Measurements from ENCODE around the gene USP44. TPM values are rescaled to one million over a fixed set of nuclear protein-coding genes. Genes with fewer than 3 reads are reported as not detected.
"Not testable (repeated sequence)": the region's sequence is repeated elsewhere in the genome, so short reads cannot be mapped to it uniquely, and the experiment has no call there.

USP44 gene
- total RNA-seq, 1 donor from 2014 or later, result 2.1 TPM

DNA sequence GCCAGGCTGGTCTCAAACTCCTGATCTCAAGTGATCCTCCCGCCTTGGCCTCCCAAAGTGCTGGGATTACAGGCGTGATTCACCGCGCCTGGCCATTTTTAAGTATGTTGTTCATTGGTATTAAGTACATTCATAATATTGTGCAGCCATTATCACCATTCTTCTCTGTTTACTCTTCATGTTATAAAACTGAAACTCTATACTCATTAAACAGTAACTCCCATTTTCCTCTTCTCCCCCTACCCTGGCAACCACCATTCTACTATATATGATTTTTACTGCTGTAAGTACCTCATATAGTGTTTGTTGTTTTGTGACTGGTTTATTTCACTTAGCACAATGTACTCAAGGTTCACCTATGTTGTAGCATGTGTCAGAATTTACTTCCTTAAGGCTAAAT lies 54.2 kb downstream of the USP44 start:
- no peak overlapping the region for H3K4me3 ChIP-seq (ENCODE audit: low read depth, low read length)
- DNase-seq (ENCODE audit: low read depth), result no peak
- TF ChIP-seq, protein P1, sequence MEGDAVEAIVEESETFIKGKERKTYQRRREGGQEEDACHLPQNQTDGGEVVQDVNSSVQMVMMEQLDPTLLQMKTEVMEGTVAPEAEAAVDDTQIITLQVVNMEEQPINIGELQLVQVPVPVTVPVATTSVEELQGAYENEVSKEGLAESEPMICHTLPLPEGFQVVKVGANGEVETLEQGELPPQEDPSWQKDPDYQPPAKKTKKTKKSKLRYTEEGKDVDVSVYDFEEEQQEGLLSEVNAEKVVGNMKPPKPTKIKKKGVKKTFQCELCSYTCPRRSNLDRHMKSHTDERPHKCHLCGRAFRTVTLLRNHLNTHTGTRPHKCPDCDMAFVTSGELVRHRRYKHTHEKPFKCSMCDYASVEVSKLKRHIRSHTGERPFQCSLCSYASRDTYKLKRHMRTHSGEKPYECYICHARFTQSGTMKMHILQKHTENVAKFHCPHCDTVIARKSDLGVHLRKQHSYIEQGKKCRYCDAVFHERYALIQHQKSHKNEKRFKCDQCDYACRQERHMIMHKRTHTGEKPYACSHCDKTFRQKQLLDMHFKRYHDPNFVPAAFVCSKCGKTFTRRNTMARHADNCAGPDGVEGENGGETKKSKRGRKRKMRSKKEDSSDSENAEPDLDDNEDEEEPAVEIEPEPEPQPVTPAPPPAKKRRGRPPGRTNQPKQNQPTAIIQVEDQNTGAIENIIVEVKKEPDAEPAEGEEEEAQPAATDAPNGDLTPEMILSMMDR (conservative IDR thresholded peaks at IDR 0.05; ENCODE audit: low read depth, low read length), result no peak

DNA sequence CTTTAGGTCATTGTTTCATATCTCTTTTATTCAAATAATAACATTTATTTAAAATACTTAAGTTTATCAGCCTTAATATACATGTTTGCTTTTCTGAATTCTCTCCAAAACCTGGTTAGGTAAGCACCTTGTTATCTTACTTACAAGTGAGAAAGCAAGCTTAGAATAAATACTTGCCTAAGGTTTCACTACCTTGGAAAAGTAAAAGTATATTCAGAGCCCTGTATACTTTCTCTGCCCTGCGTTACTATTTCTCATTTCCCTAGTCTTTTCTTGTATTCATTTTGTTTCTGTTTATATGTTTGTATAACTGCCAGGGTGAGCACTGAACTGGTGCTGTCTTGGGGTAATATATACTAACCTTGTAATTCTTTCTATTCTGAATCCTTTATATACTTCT lies 55.8 kb downstream of the USP44 start:
- no peak overlapping the region for H3K4me3 ChIP-seq (ENCODE audit: low read depth, low read length)
- DNase-seq (ENCODE audit: low read depth), result no peak
- TF ChIP-seq, protein P1 (conservative IDR thresholded peaks at IDR 0.05; ENCODE audit: low read depth, low read length), result no peak

DNA sequence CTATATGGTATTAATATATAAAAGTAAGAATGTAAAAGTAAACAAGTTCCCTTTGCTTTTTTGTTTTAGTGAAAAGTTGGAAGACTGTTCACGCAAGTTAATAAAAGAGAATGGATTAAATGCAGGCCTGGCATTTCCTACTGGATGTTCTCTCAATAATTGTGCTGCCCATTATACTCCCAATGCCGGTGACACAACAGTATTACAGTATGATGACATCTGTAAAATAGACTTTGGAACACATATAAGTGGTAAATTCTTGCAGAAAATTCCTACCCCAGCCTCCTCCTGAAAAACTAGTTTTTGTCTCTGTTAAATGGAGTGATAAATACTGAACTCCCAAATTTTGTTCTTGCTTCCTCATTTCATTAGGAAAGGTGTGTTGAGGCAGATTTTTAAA lies 56.4 kb downstream of the USP44 start:
- no peak overlapping the region for H3K4me3 ChIP-seq (ENCODE audit: low read depth, low read length)
- TF ChIP-seq, protein P1 (conservative IDR thresholded peaks at IDR 0.05; ENCODE audit: low read depth, low read length), result no peak
- no peak for DNase-seq (ENCODE audit: low read depth)

DNA sequence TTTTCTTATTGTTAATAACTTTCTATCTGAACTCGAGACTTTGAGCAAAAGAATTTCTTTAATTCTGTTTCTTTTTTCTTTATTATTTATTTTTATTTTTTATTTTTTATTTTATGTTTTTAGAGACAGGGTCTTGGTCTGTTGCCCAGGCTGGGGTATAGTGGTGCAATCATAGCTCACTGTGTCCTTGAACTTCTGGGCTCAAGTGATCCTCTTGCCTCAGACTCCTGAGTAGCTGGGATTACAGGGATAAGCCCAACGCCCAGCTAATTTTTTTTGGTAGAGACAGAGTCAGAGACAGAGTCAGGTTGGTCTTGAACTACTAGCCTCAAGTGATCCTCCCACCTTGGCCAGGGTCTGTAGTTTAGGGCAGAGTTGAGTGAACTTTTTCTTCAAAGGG lies 58.8 kb downstream of the USP44 start:
- DNase-seq (ENCODE audit: low read depth), result no peak
- H3K4me3 ChIP-seq (ENCODE audit: low read depth, low read length), result no peak overlapping the region
- TF ChIP-seq, protein P1 (conservative IDR thresholded peaks at IDR 0.05; ENCODE audit: low read depth, low read length), result no peak

DNA sequence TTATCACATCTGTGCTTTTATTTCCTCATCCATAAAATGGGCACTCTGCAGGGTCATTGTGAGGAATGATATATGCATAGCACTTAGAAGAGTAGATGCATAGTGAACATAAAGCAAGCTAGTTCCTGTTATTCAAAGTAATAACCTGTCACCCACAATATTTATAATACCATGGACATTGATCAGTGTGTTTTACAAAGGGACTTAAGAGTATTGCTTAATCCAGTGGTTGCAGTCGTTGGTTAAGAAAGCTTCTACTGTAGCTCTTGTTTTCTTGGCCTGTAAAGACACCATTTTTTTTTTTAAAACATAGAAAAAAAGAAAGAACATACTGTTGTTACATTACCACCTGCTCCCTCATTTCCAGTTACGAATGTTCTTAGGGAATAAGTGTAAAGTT lies 64.3 kb downstream of the USP44 start:
- DNase-seq (ENCODE audit: low read depth), result no peak
- TF ChIP-seq, protein P1 (conservative IDR thresholded peaks at IDR 0.05; ENCODE audit: low read depth, low read length), result no peak
- no peak overlapping the region for H3K4me3 ChIP-seq (ENCODE audit: low read depth, low read length)

DNA sequence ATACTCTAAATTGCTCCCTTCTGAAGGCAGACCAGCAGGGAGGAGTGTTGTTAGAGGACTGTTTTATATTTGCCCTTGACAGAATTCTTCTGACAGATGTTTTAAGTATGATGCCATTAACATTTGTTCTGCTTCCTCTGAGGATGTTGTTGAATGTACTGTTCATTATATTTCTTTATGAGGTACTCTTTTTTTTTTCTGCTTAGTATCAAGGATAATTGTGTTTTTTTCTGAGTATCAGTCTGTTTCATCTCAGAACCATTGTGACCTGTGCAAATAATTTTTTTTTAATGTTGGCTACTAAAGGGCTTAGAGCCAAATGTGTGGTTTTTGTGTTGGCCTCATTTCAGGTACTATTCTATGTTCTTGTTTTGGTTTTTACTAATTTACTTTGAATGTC lies 66.8 kb downstream of the USP44 start:
- no peak overlapping the region for H3K4me3 ChIP-seq (ENCODE audit: low read depth, low read length)
- TF ChIP-seq, protein P1 (conservative IDR thresholded peaks at IDR 0.05; ENCODE audit: low read depth, low read length), result no peak
- no peak for DNase-seq (ENCODE audit: low read depth)

DNA sequence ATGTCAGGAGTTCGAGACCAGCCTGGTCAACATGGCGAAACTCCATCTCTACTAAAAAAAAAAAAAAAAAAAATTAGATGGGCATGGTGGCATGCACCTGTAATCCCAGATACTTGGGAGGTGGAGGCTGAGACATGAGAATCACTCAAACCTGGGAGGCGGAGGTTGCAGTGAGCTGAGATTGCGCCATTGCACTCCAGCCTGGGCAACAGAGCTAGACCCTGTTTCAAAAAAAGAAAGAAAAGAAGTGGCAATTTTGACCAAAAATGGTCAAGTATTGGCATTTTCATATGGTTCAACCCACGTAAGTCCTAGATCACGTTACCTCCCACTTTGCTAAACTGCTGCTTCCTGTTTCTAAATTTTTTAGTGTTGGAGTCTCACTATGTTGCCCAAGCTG lies 68.7 kb downstream of the USP44 start:
- H3K4me3 ChIP-seq (ENCODE audit: low read depth, low read length); DNase-seq (ENCODE audit: low read depth): not testable (repeated sequence)

DNA sequence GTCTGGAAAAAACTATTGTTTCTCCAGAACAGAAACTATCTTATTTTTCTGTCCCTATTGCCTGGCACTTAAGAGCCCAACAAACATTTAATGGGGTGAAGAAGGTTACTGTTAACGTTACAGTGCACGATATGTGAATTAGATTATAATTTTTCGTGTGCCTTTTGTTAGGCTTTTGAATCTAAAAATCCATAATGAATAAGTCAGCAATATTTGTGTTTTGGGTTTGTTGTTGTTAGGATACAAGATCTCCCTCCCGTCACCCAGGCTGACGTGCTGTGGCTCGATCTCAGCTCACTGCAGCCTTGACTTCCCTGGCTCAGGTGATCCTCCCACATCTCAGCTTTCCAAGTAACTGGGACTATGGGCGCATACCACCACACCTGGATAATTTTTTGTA lies 69.4 kb downstream of the USP44 start:
- TF ChIP-seq, protein P1 (conservative IDR thresholded peaks at IDR 0.05; ENCODE audit: low read depth, low read length), result no peak
- no peak for DNase-seq (ENCODE audit: low read depth)
- no peak overlapping the region for H3K4me3 ChIP-seq (ENCODE audit: low read depth, low read length)
